Measurements from ENCODE around the gene TMEM203. TPM values are rescaled to one million over a fixed set of nuclear protein-coding genes. Genes with fewer than 3 reads are reported as not detected.
A peak's percentile ranks its signal among the peaks of the same experiment; 100 is the strongest.

The TMEM203 gene
- total RNA-seq, 4 donors from 2014 or later, result 45.7 to 60.7 (median 49.4) TPM

DNA sequence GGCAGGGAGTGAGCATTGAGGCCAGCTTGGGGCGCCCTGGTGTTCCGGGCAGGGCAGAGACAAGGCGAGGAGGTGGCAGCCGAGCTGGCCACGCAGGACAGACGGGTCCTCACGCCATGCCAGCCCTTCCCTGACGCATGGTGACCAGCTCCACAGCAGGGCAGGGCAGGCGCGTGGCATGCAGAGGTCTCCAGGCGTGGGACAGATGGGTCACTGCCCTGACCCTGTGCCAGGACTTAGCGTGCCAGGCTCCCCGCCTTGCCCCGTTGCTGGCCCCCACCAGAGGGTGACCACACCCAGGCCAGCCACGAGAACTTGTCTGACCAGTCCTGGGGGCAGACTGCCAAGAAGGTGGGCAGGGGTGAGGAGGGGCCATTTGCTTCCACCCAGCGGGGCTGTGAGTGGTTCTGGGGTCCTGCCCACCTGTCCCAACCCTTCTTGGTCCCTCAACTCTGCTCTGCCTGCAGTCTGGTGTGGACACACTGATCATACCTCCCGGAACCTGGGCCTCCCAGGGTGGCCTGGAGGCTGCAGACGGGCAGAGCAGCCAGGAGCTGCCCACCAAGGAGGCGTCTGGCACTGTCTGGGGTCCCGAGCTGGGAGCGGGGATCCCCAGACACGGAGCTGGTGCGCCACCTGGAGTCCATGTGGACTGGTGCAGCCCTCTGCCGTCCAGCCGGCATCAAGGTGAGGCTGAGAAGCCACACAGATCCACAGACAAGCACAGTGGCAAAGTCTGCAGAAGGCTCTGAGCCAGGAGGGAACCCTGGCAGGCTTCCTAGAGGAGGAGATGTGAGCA lies 21.8 kb upstream of the TMEM203 start, which contains the start of gene RNF224:
Gene RNF224 (plus strand): TSS at position 449 of the 799 bp plus-strand sequence. CDS start 834 bp downstream, outside the sequence.
- WGBS, 2 donors, result 22 to 24% methylated on average over 17 to 25 of the region's 25 CpGs
- TF ChIP-seq, protein P1, sequence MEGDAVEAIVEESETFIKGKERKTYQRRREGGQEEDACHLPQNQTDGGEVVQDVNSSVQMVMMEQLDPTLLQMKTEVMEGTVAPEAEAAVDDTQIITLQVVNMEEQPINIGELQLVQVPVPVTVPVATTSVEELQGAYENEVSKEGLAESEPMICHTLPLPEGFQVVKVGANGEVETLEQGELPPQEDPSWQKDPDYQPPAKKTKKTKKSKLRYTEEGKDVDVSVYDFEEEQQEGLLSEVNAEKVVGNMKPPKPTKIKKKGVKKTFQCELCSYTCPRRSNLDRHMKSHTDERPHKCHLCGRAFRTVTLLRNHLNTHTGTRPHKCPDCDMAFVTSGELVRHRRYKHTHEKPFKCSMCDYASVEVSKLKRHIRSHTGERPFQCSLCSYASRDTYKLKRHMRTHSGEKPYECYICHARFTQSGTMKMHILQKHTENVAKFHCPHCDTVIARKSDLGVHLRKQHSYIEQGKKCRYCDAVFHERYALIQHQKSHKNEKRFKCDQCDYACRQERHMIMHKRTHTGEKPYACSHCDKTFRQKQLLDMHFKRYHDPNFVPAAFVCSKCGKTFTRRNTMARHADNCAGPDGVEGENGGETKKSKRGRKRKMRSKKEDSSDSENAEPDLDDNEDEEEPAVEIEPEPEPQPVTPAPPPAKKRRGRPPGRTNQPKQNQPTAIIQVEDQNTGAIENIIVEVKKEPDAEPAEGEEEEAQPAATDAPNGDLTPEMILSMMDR (IDR thresholded peaks at IDR 0.05), result peak in 1 of 3 donors; percentile 91
- TF ChIP-seq POLR2A (IDR thresholded peaks at IDR 0.05), result no peak
- intact Hi-C loops (cut with DNase I; ENCODE audit: low total_unique reads), result loop anchor here (5.0 kb wide), 1 partner anchor 110 kb away; no protein-coding TSS in a partner anchor
- DNase-seq (ENCODE audit: low spot score in 2 of 2), result peak; percentile 62 to 94
- no peak within 1 kb of the TSS for H3K4me3 ChIP-seq (ENCODE audit: low read depth, poor library complexity, severe bottlenecking)

DNA sequence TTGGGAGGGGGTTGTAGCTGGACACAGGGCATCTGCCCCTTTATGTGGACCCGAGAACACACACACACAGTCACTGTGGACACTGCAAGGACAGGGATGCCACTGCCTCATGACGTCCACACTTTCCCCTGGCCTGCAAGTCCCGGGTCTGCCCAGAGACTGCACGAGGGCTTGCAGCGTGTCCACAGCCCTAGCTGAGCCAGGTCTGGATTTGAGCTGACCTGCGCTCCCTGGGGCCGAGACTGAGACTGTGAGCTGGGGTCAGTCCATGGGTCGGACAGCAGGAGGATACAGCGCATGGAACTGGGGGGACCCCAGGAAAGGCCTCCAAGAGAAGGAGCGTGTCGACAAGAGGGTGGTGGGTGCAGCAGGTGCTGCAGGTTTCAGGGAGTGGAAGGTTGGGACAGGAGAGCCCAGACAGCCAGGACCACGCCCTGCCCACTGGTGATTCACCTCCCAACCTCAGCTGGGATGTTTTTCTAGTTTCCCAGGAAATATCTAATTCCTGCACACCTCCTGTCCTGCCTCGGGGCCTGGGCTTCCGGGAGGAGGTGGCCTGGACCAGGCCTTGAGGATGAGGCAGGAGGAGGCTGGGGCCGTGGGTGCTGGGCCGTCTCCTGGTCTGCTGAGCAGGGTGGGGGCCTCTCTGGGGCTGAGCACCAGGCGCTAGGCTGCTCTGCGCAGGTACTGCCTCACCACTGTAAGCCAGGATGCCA lies 21.0 kb upstream of the TMEM203 start:
- TF ChIP-seq, protein P1 (IDR thresholded peaks at IDR 0.05), result no peak
- TF ChIP-seq POLR2A (IDR thresholded peaks at IDR 0.05), result no peak
- no peak for DNase-seq (ENCODE audit: low spot score in 2 of 2)
- 45 to 49% methylated on average over 13 to 17 of the region's 18 CpGs for WGBS, 2 donors
- intact Hi-C loops (cut with DNase I; ENCODE audit: low total_unique reads), result loop anchor here (5.0 kb wide), 1 partner anchor 109 kb away; no protein-coding TSS in a partner anchor
- H3K4me3 ChIP-seq (ENCODE audit: low read depth, poor library complexity, severe bottlenecking), result no peak overlapping the region

DNA sequence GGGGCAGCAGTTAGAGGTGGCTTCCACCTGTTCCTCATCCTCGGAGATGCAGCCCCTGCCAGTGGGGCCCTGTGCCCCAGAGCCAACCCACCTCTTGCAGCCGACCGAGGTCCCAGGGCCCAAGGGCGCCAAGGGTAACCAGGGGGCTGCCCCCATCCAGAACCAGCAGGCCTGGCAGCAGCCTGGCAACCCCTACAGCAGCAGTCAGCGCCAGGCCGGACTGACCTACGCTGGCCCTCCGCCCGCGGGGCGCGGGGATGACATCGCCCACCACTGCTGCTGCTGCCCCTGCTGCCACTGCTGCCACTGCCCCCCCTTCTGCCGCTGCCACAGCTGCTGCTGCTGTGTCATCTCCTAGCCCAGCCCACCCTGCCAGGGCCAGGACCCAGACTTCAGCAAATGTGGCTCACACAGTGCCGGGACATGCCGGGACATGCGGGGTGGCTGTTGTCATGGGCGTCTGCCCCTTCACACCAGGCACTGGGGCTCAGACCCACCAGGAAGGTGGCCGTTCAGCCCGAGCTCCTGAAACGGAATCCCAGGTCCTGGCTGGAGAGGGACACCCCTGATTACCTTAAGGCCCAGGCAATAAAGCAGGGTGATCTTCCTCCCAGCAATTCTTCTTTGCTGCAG lies 20.4 kb upstream of the TMEM203 start:
- no peak for TF ChIP-seq POLR2A (IDR thresholded peaks at IDR 0.05)
- TF ChIP-seq, protein P1 (IDR thresholded peaks at IDR 0.05), result no peak
- intact Hi-C loops (cut with DNase I; ENCODE audit: low total_unique reads), result loop anchor here (5.0 kb wide), 1 partner anchor 109 kb away; no protein-coding TSS in a partner anchor
- H3K4me3 ChIP-seq (ENCODE audit: low read depth, poor library complexity, severe bottlenecking), result no peak overlapping the region
- no peak for DNase-seq (ENCODE audit: low spot score in 2 of 2)
- 65 to 69% methylated on average over 4 to 14 of the region's 21 CpGs for WGBS, 2 donors

DNA sequence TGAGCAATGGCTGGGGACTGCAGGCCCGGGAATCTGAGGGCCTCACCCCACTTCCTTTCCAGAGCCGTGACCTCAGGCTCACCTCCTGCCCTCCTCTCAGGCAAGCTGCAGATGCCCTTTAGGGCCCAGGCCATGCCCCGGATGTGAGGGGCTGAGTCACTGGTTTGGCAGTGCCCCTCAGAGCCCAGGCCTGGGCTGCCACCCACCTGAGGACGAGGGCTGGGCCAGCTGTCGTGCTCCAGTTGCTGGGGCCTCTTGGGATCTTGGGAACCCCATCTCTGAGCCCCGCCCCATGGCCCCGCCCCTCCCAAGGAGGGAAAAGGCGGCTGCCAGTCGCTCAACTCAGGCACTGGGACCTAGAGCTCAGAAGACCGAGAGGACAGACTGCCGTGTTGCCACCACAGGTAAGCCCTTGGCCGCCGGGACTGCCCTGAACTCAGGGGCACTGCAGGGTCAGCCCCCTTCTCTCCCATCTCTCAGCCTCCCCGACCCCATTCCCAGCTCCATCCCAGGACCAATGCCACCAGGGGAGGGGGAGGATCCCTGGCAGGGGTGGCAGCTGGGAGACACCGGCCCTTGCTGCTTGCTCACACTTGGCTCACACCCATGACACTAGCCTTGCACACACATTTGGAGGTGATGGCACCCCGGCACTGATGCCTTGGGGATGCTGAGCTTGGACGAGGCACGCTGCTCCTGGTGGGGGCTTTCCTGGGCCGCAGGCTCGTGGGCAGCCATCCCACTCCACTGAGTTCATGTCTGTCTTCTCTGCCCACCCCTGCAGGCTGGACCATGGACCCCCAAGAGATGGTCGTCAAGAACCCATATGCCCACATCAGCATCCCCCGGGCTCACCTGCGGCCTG lies 19.6 kb upstream of the TMEM203 start, which contains the start of gene CYSRT1:
Gene CYSRT1 (plus strand): TSS at position 345 of the 865 bp plus-strand sequence. CDS start 448 bp downstream, at position 793.
- DNase-seq (ENCODE audit: low spot score in 2 of 2), result no peak
- no peak within 1 kb of the TSS for H3K4me3 ChIP-seq (ENCODE audit: low read depth, poor library complexity, severe bottlenecking)
- TF ChIP-seq, protein P1 (IDR thresholded peaks at IDR 0.05), result no peak
- no peak for TF ChIP-seq POLR2A (IDR thresholded peaks at IDR 0.05)
- WGBS, 2 donors, result 45 to 53% methylated on average over 4 to 16 of the region's 23 CpGs
- intact Hi-C loops (cut with DNase I; ENCODE audit: low total_unique reads), result loop anchor here (5.0 kb wide), 1 partner anchor 108 kb away; no protein-coding TSS in a partner anchor

All from lower leg skin (tissue), 4 donors.